ENCODE data around the gene CDC42EP4.
"Not testable (repeated sequence)": the region's sequence is repeated elsewhere in the genome, so short reads cannot be mapped to it uniquely, and the experiment has no call there.

The CDC42EP4 gene

GRCh38 chr17:73335591-73336407 is 24.0 kb upstream of the CDC42EP4 start:
- no peaks in the 10 kb centered on the region for H3K27me3 ChIP-seq (ENCODE audit: control insufficient read depth in 1 of 2, insufficient read depth in 2 of 2, low read length in 2 of 2)
- no peak overlapping the region for H3K27ac ChIP-seq (ENCODE audit: low read depth, low read length)
- no peak overlapping the region for H3K9ac ChIP-seq (ENCODE audit: low read depth in 1 of 2, low read length in 2 of 2)
- H3K9me3 ChIP-seq (ENCODE audit: control insufficient read depth in 1 of 2, low read length in 2 of 2) = no peaks in the 10 kb centered on the region
- H3K4me3 ChIP-seq (ENCODE audit: low read depth in 1 of 2, low read length in 2 of 2) = no peak overlapping the region
- no peaks in the 10 kb centered on the region for H3K36me3 ChIP-seq (ENCODE audit: control insufficient read depth in 1 of 2, insufficient read depth in 2 of 2, low read length in 2 of 2)
- H3K4me1 ChIP-seq (ENCODE audit: control insufficient read depth in 1 of 2, insufficient read depth in 2 of 2, low read length in 2 of 2) = peaks cover 12 to 13% of the 10 kb centered on the region in 2 donors

- no peak overlapping the region for H3K27ac ChIP-seq (ENCODE audit: low read depth, low read length)
- H3K4me3 ChIP-seq (ENCODE audit: low read depth in 1 of 2, low read length in 2 of 2) = no peak overlapping the region
Measured at GRCh38 chr17:73334771-73335513, 23.1 kb upstream of the CDC42EP4 start.

GRCh38 chr17:73333445-73333844 is 21.6 kb upstream of the CDC42EP4 start:
- H3K9ac ChIP-seq (ENCODE audit: low read depth in 1 of 2, low read length in 2 of 2); H3K4me3 ChIP-seq (ENCODE audit: low read depth in 1 of 2, low read length in 2 of 2); H3K27me3 ChIP-seq (ENCODE audit: control insufficient read depth in 1 of 2, insufficient read depth in 2 of 2, low read length in 2 of 2); H3K9me3 ChIP-seq (ENCODE audit: control insufficient read depth in 1 of 2, low read length in 2 of 2); H3K36me3 ChIP-seq (ENCODE audit: control insufficient read depth in 1 of 2, insufficient read depth in 2 of 2, low read length in 2 of 2); H3K27ac ChIP-seq (ENCODE audit: low read depth, low read length): not testable (repeated sequence)
- peaks cover 8 to 13% of the 10 kb centered on the region in 2 donors for H3K4me1 ChIP-seq (ENCODE audit: control insufficient read depth in 1 of 2, insufficient read depth in 2 of 2, low read length in 2 of 2)

More at GRCh38 chr17:73334771-73335513, 23.1 kb upstream of the CDC42EP4 start:
- Histone ChIP-seq H3K9me3 (ENCODE audit: control insufficient read depth in 1 of 2, low read length in 2 of 2) (no peaks in the 10 kb centered on the region), H3K36me3 (ENCODE audit: control insufficient read depth in 1 of 2, insufficient read depth in 2 of 2, low read length in 2 of 2) (no peaks in the 10 kb centered on the region), H3K9ac (ENCODE audit: low read depth in 1 of 2, low read length in 2 of 2) (no peak overlapping the region), H3K27me3 (ENCODE audit: control insufficient read depth in 1 of 2, insufficient read depth in 2 of 2, low read length in 2 of 2) (no peaks in the 10 kb centered on the region), H3K4me1 (ENCODE audit: control insufficient read depth in 1 of 2, insufficient read depth in 2 of 2, low read length in 2 of 2) (peaks cover 8 to 13% of the 10 kb centered on the region in 2 donors)

- Histone ChIP-seq H3K4me1 (ENCODE audit: control insufficient read depth in 1 of 2, insufficient read depth in 2 of 2, low read length in 2 of 2) (peaks cover 8 to 13% of the 10 kb centered on the region in 2 donors), H3K36me3 (ENCODE audit: control insufficient read depth in 1 of 2, insufficient read depth in 2 of 2, low read length in 2 of 2) (no peaks in the 10 kb centered on the region), H3K4me3 (ENCODE audit: low read depth in 1 of 2, low read length in 2 of 2) (no peak overlapping the region), H3K9me3 (ENCODE audit: control insufficient read depth in 1 of 2, low read length in 2 of 2) (no peaks in the 10 kb centered on the region), H3K9ac (ENCODE audit: low read depth in 1 of 2, low read length in 2 of 2) (no peak overlapping the region), H3K27ac (ENCODE audit: low read depth, low read length) (no peak overlapping the region), H3K27me3 (ENCODE audit: control insufficient read depth in 1 of 2, insufficient read depth in 2 of 2, low read length in 2 of 2) (no peaks in the 10 kb centered on the region)
Measured at GRCh38 chr17:73331060-73331459, 19.3 kb upstream of the CDC42EP4 start.

- Histone ChIP-seq H3K9ac (ENCODE audit: low read depth in 1 of 2, low read length in 2 of 2) (no peak overlapping the region), H3K27ac (ENCODE audit: low read depth, low read length) (no peak overlapping the region), H3K36me3 (ENCODE audit: control insufficient read depth in 1 of 2, insufficient read depth in 2 of 2, low read length in 2 of 2) (no peaks in the 10 kb centered on the region)
Measured at GRCh38 chr17:73327676-73328075, 15.9 kb upstream of the CDC42EP4 start.

GRCh38 chr17:73325527-73325842 is 13.7 kb upstream of the CDC42EP4 start:
- Histone ChIP-seq H3K9ac (ENCODE audit: low read depth in 1 of 2, low read length in 2 of 2) (no peak overlapping the region), H3K36me3 (ENCODE audit: control insufficient read depth in 1 of 2, insufficient read depth in 2 of 2, low read length in 2 of 2) (no peaks in the 10 kb centered on the region), H3K27ac (ENCODE audit: low read depth, low read length) (no peak overlapping the region), H3K4me3 (ENCODE audit: low read depth in 1 of 2, low read length in 2 of 2) (no peak overlapping the region), H3K27me3 (ENCODE audit: control insufficient read depth in 1 of 2, insufficient read depth in 2 of 2, low read length in 2 of 2) (no peaks in the 10 kb centered on the region), H3K4me1 (ENCODE audit: control insufficient read depth in 1 of 2, insufficient read depth in 2 of 2, low read length in 2 of 2) (no peaks in the 10 kb centered on the region), H3K9me3 (ENCODE audit: control insufficient read depth in 1 of 2, low read length in 2 of 2) (no peaks in the 10 kb centered on the region)

More at GRCh38 chr17:73327676-73328075, 15.9 kb upstream of the CDC42EP4 start:
- H3K27me3 ChIP-seq (ENCODE audit: control insufficient read depth in 1 of 2, insufficient read depth in 2 of 2, low read length in 2 of 2) = no peaks in the 10 kb centered on the region
- no peaks in the 10 kb centered on the region for H3K9me3 ChIP-seq (ENCODE audit: control insufficient read depth in 1 of 2, low read length in 2 of 2)
- no peak overlapping the region for H3K4me3 ChIP-seq (ENCODE audit: low read depth in 1 of 2, low read length in 2 of 2)
- no peaks in the 10 kb centered on the region for H3K4me1 ChIP-seq (ENCODE audit: control insufficient read depth in 1 of 2, insufficient read depth in 2 of 2, low read length in 2 of 2)

GRCh38 chr17:73324711-73325526 is 13.1 kb upstream of the CDC42EP4 start:
- Histone ChIP-seq H3K9me3 (ENCODE audit: control insufficient read depth in 1 of 2, low read length in 2 of 2) (no peaks in the 10 kb centered on the region), H3K9ac (ENCODE audit: low read depth in 1 of 2, low read length in 2 of 2) (no peak overlapping the region), H3K27me3 (ENCODE audit: control insufficient read depth in 1 of 2, insufficient read depth in 2 of 2, low read length in 2 of 2) (no peaks in the 10 kb centered on the region), H3K36me3 (ENCODE audit: control insufficient read depth in 1 of 2, insufficient read depth in 2 of 2, low read length in 2 of 2) (no peaks in the 10 kb centered on the region), H3K4me3 (ENCODE audit: low read depth in 1 of 2, low read length in 2 of 2) (no peak overlapping the region), H3K27ac (ENCODE audit: low read depth, low read length) (no peak overlapping the region), H3K4me1 (ENCODE audit: control insufficient read depth in 1 of 2, insufficient read depth in 2 of 2, low read length in 2 of 2) (no peaks in the 10 kb centered on the region)

GRCh38 chr17:73324160-73324475 is 12.3 kb upstream of the CDC42EP4 start:
- Histone ChIP-seq H3K4me1 (ENCODE audit: control insufficient read depth in 1 of 2, insufficient read depth in 2 of 2, low read length in 2 of 2) (no peaks in the 10 kb centered on the region), H3K4me3 (ENCODE audit: low read depth in 1 of 2, low read length in 2 of 2) (no peak overlapping the region), H3K9me3 (ENCODE audit: control insufficient read depth in 1 of 2, low read length in 2 of 2) (no peaks in the 10 kb centered on the region), H3K27me3 (ENCODE audit: control insufficient read depth in 1 of 2, insufficient read depth in 2 of 2, low read length in 2 of 2) (no peaks in the 10 kb centered on the region), H3K36me3 (ENCODE audit: control insufficient read depth in 1 of 2, insufficient read depth in 2 of 2, low read length in 2 of 2) (no peaks in the 10 kb centered on the region), H3K27ac (ENCODE audit: low read depth, low read length) (no peak overlapping the region), H3K9ac (ENCODE audit: low read depth in 1 of 2, low read length in 2 of 2) (no peak overlapping the region)

- Histone ChIP-seq H3K27me3 (ENCODE audit: control insufficient read depth in 1 of 2, insufficient read depth in 2 of 2, low read length in 2 of 2) (no peaks in the 10 kb centered on the region), H3K9ac (ENCODE audit: low read depth in 1 of 2, low read length in 2 of 2) (no peak overlapping the region), H3K4me1 (ENCODE audit: control insufficient read depth in 1 of 2, insufficient read depth in 2 of 2, low read length in 2 of 2) (no peaks in the 10 kb centered on the region), H3K4me3 (ENCODE audit: low read depth in 1 of 2, low read length in 2 of 2) (no peak overlapping the region), H3K9me3 (ENCODE audit: control insufficient read depth in 1 of 2, low read length in 2 of 2) (no peaks in the 10 kb centered on the region), H3K27ac (ENCODE audit: low read depth, low read length) (no peak overlapping the region), H3K36me3 (ENCODE audit: control insufficient read depth in 1 of 2, insufficient read depth in 2 of 2, low read length in 2 of 2) (no peaks in the 10 kb centered on the region)
Measured at GRCh38 chr17:73323409-73324159, 11.8 kb upstream of the CDC42EP4 start.
